ENCODE data around the gene GSDME.

Gene GSDME

DNA sequence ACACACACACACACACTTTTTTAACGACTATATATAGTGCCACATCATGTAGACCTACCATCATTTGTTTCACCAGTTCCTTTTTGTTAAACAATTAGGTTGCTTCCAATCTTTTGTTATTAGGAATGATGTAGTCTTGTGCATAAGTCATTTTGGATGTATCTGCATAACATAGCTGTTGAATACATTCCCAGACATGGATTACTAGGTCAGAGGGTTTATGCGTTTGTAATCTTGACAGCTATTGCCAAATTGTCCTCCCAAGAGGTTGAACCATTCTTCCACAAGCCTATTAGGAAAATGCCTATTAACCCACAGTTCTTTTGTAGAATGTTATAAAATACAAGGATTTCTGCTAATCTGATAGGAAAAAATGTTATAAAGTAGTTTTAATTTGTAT is 96.7 kb downstream of the GSDME start:
- Mint-ChIP-seq H3K27me3 (ENCODE audit: low read depth) (no peaks in the 10 kb centered on the region), H3K27ac (no peak overlapping the region), H3K4me1 (no peaks in the 10 kb centered on the region), H3K9me3 (peaks cover 3% of the 10 kb centered on the region), H3K4me3 (no peak overlapping the region), H3K36me3 (ENCODE audit: low read depth) (peaks cover 20% of the 10 kb centered on the region)
- TF ChIP-seq, protein P1, sequence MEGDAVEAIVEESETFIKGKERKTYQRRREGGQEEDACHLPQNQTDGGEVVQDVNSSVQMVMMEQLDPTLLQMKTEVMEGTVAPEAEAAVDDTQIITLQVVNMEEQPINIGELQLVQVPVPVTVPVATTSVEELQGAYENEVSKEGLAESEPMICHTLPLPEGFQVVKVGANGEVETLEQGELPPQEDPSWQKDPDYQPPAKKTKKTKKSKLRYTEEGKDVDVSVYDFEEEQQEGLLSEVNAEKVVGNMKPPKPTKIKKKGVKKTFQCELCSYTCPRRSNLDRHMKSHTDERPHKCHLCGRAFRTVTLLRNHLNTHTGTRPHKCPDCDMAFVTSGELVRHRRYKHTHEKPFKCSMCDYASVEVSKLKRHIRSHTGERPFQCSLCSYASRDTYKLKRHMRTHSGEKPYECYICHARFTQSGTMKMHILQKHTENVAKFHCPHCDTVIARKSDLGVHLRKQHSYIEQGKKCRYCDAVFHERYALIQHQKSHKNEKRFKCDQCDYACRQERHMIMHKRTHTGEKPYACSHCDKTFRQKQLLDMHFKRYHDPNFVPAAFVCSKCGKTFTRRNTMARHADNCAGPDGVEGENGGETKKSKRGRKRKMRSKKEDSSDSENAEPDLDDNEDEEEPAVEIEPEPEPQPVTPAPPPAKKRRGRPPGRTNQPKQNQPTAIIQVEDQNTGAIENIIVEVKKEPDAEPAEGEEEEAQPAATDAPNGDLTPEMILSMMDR (IDR thresholded peaks at IDR 0.05; ENCODE audit: unreplicated experiment in 3 of 3) = no peak

DNA sequence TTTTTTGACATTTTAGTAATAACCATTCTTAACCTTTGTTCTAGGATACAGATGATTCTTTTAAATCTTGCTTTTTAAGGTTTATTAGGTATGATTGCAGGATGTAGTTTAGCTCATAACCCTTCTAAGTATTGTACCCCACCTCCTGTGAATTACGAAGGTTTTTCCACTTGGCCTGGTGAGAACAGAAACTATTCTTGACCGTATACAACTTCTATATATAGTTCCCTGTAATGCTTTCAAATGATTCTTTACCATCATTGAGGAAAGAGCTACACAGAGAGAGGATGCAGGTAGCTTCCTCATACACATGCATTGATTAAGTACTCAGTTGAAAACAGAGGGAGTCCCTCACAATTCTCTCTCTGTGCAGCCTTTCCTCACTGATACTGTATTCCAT is 97.8 kb downstream of the GSDME start:
- TF ChIP-seq, protein P1 (IDR thresholded peaks at IDR 0.05; ENCODE audit: unreplicated experiment in 3 of 3) = no peak
- Mint-ChIP-seq H3K36me3 (ENCODE audit: low read depth) (peaks cover 20% of the 10 kb centered on the region), H3K4me3 (no peak overlapping the region), H3K27ac (no peak overlapping the region), H3K4me1 (no peaks in the 10 kb centered on the region), H3K9me3 (peaks cover 3% of the 10 kb centered on the region), H3K27me3 (ENCODE audit: low read depth) (no peaks in the 10 kb centered on the region)

DNA sequence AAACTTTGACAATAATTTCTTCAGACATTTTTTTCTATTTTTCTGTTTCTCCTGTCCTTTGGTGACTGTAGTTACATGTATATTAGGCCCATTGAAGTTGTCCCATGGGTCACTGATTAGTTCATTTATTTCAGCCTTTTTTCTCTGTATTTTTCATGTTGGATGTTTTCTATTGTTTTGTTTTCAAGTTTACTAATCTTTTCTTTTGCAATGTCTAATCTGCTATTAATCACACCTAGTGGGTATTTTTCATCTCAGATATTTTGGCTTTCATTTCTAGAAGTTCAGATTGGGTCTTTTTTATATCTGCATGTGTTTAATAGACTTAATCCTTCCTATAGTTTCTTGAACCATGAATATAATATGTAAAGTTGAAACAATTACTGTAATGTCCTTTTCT is 99.3 kb downstream of the GSDME start:
- no peaks in the 10 kb centered on the region for H3K4me1 Mint-ChIP-seq
- H3K4me3 Mint-ChIP-seq = no peak overlapping the region
- H3K27ac Mint-ChIP-seq = no peak overlapping the region
- peaks cover 3% of the 10 kb centered on the region for H3K9me3 Mint-ChIP-seq
- no peaks in the 10 kb centered on the region for H3K27me3 Mint-ChIP-seq (ENCODE audit: low read depth)
- peaks cover 20% of the 10 kb centered on the region for H3K36me3 Mint-ChIP-seq (ENCODE audit: low read depth)
- TF ChIP-seq, protein P1 (IDR thresholded peaks at IDR 0.05; ENCODE audit: unreplicated experiment in 3 of 3) = no peak

DNA sequence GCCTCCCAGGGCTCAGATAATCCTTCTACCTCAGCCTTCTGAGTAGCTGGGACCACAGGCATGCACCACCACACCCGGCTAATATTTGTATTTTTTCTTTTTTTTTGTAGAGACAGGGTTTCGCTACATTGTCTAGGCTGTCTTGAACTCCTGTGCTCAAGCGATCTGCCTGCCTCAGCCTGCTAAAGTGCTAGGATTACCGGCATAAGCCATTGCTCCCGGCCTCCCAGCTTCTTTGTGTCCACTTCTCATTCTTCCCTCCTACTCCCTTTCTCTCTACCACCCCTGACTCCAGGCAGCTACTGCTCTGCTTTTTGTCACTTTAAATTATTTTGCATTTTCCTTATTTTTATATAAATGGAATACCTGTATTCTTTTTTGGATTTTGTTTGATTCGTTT is 100.7 kb downstream of the GSDME start:
- no peaks in the 10 kb centered on the region for H3K27me3 Mint-ChIP-seq (ENCODE audit: low read depth)
- H3K4me3 Mint-ChIP-seq = no peak overlapping the region
- TF ChIP-seq, protein P1 (IDR thresholded peaks at IDR 0.05; ENCODE audit: unreplicated experiment in 3 of 3) = no peak
- H3K36me3 Mint-ChIP-seq (ENCODE audit: low read depth) = peaks cover 20% of the 10 kb centered on the region
- H3K4me1 Mint-ChIP-seq = no peaks in the 10 kb centered on the region
- H3K27ac Mint-ChIP-seq = no peak overlapping the region
- H3K9me3 Mint-ChIP-seq = peaks cover 3% of the 10 kb centered on the region

DNA sequence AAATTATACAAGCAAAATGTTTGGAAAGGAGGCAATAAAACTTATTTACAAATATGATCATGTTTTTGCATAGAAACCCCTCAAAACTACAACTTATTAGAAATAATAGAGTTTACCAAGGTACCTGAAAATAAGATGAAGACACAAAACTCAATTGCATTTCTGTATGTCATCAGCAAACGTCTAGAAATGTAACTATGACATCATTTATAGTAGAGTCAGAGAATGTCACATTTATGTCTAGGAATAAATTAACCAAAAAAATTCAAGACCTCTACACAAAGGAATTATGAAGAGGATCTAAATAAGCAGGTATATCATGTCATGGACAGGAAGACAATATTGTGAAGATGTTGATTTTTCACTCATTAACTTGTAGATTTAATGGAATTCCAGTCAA is 103.0 kb downstream of the GSDME start:
- Mint-ChIP-seq H3K4me1 (no peaks in the 10 kb centered on the region), H3K27me3 (ENCODE audit: low read depth) (no peaks in the 10 kb centered on the region), H3K27ac (no peak overlapping the region), H3K4me3 (no peak overlapping the region), H3K9me3 (no peaks in the 10 kb centered on the region), H3K36me3 (ENCODE audit: low read depth) (peaks cover 12% of the 10 kb centered on the region)
- TF ChIP-seq, protein P1 (IDR thresholded peaks at IDR 0.05; ENCODE audit: unreplicated experiment in 3 of 3) = no peak

DNA sequence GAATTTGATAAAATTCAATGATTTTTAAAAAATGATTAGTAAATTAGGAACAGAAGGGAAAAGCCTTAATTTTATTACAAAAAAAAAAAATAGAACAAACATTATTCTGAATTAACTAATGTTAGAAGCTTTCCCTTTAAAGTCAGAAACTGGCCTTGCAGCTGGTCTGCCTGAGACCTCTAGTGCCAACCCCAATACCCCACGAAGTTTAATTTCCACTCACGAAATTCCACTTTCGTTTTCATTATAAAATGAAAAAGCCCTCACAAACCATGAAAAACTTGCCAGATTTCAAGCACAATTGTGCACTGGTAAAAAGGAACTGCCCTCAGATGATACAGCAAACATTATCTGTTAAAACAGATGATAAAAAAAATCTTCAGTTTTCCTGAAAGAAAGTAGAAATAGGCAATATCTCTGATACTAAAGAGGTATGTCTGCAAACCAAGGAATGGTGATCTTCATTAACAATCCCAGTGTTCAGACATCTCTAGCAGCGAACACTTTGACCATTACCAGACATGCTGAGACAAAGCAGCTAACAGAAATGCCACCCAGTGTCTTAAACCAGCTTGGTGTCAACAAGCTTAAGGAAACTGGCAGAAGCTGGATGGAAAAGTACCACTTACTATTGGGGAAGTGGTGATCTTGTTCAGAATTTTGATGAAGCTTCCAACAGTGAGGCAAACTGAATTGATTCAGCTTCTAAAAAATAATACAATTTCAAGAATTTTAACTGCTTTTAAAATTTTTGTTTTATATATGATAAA is 103.8 kb downstream of the GSDME start:
- Mint-ChIP-seq H3K36me3 (ENCODE audit: low read depth) (peaks cover 8% of the 10 kb centered on the region), H3K27me3 (ENCODE audit: low read depth) (no peaks in the 10 kb centered on the region), H3K27ac (no peak overlapping the region), H3K4me1 (no peaks in the 10 kb centered on the region), H3K9me3 (no peaks in the 10 kb centered on the region), H3K4me3 (no peak overlapping the region)
- TF ChIP-seq, protein P1 (IDR thresholded peaks at IDR 0.05; ENCODE audit: unreplicated experiment in 3 of 3) = no peak
